ENCODE results near the gene OR9A2. TPM values are rescaled to one million over a fixed set of nuclear protein-coding genes. Genes with fewer than 3 reads are reported as not detected.

The OR9A2 gene
- total and polyA plus RNA-seq, 10 of the 15 experiments (the other 5 are each of a cell fraction or from before 2014, with no cell fraction given): not detected

- Histone ChIP-seq H4K20me1 (ENCODE audit: control insufficient read depth, insufficient read depth) (no peaks in the 10 kb centered on the region), H3K9ac (ENCODE audit: control insufficient read depth, insufficient read depth, low read length) (no peak overlapping the region), H3K79me2 (ENCODE audit: control insufficient read depth, insufficient read depth, low read length) (no peaks in the 10 kb centered on the region), H2AFZ (ENCODE audit: control insufficient read depth, low read depth, low read length) (no peak overlapping the region), H3K27me3 (replicated peaks in 1 of 2; ENCODE audit: control insufficient read depth in 2 of 2, insufficient read depth in 2 of 2, low read length in 1 of 2) (no peaks in the 10 kb centered on the region), H3K4me3 (no peak overlapping the region), H3K4me2 (ENCODE audit: control insufficient read depth, insufficient read depth) (no peak overlapping the region), H3K36me3 (ENCODE audit: control insufficient read depth in 2 of 2, insufficient read depth in 2 of 2, low read length in 1 of 2) (no peaks in the 10 kb centered on the region), H3K4me1 (ENCODE audit: control insufficient read depth, insufficient read depth, low read length) (no peaks in the 10 kb centered on the region), H3K9me3 (replicated peaks; ENCODE audit: control insufficient read depth, insufficient read depth, low read length) (no peaks in the 10 kb centered on the region), H3K27ac (ENCODE audit: control insufficient read depth, insufficient read depth) (no peak overlapping the region)
- no peak for FAIRE-seq
- peak; percentile 15; the same call in 2 of the 3 replicates for ATAC-seq
- 61% methylated on average over 3 of the region's 3 CpGs for WGBS (ENCODE audit: insufficient coverage, insufficient replicate concordance, low lambda C conversion rate, missing lambda C conversion rate)
- BruUV-seq (replicated peaks): no TSS peak
- POLR2A ChIA-PET: no interaction called here
- RAD21 ChIA-PET (ENCODE audit: unreplicated experiment): interaction anchor here (1.1 kb wide), 1 partner anchor 173 kb away, joined by 3 read pairs; no protein-coding TSS in a partner anchor
- TF ChIP-seq KLF5 (IDR thresholded peaks at IDR 0.05; ENCODE audit: partially characterized antibody) (no peak), NFYB (IDR thresholded peaks at IDR 0.05; ENCODE audit: insufficient read depth, low read depth, low read length) (no peak)
- intact Hi-C loops (cut with micrococcal nuclease; ENCODE audit: unreplicated experiment): no loop called here
- SMC1A ChIA-PET (ENCODE audit: uncharacterized antibody, unreplicated experiment): interaction anchor here (1.0 kb wide), 1 partner anchor 10 kb away, joined by 3 read pairs; the partner anchor contains the start of gene OR6V1
- no peak for DNase-seq (ENCODE audit: low read depth, low spot score)
- CTCF ChIA-PET: interaction anchor here (1.2 to 1.5 kb wide), 5 partner anchors 11 to 173 kb away, joined by 3 to 7 read pairs (median 5); no protein-coding TSS in a partner anchor
- in situ Hi-C loops (cut with MboI): no loop called here
Observed at GRCh38 chr7:143042159-143042789, 15.3 kb upstream of the OR9A2 start.

DNA sequence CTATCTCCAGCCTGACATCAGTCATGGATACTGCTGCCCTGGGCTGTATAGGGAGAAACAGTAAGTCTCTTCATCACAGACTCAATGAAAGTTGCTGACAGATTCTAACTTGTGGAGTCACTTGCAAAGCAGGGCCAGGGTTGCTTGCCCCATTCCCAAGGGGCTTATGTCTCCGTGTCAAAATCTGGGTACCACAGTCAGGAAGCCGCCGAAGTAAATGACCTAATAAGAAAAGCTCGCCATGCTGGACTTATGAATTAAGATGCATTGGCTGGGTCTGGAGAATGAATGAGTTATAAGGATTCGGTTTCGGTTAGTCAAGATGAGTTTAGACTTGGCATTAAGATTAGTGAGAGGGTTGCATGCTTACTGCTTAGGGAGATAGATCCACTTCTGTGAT is 14.4 kb upstream of the OR9A2 start:
- CTCF ChIA-PET: no interaction called here

More for the DNA sequence above, 14.4 kb upstream of the OR9A2 start:
- Histone ChIP-seq H3K9ac (ENCODE audit: control insufficient read depth, insufficient read depth, low read length) (no peak overlapping the region), H3K9me3 (replicated peaks; ENCODE audit: control insufficient read depth, insufficient read depth, low read length) (no peaks in the 10 kb centered on the region), H3K79me2 (ENCODE audit: control insufficient read depth, insufficient read depth, low read length) (no peaks in the 10 kb centered on the region), H3K4me3 (no peak overlapping the region), H2AFZ (ENCODE audit: control insufficient read depth, low read depth, low read length) (no peak overlapping the region), H3K4me1 (ENCODE audit: control insufficient read depth, insufficient read depth, low read length) (no peaks in the 10 kb centered on the region), H3K27me3 (replicated peaks in 1 of 2; ENCODE audit: control insufficient read depth in 2 of 2, insufficient read depth in 2 of 2, low read length in 1 of 2) (no peaks in the 10 kb centered on the region), H3K27ac (ENCODE audit: control insufficient read depth, insufficient read depth) (no peak overlapping the region), H4K20me1 (ENCODE audit: control insufficient read depth, insufficient read depth) (no peaks in the 10 kb centered on the region), H3K4me2 (ENCODE audit: control insufficient read depth, insufficient read depth) (no peak overlapping the region), H3K36me3 (ENCODE audit: control insufficient read depth in 2 of 2, insufficient read depth in 2 of 2, low read length in 1 of 2) (no peaks in the 10 kb centered on the region)
- FAIRE-seq (no peak), ATAC-seq (no peak), DNase-seq (ENCODE audit: low read depth, low spot score) (no peak)
- in situ Hi-C loops (cut with MboI) (no loop called here), intact Hi-C loops (cut with micrococcal nuclease; ENCODE audit: unreplicated experiment) (no loop called here)
- 41% methylated on average over 6 of the region's 6 CpGs for WGBS (ENCODE audit: insufficient coverage, insufficient replicate concordance, low lambda C conversion rate, missing lambda C conversion rate)
- no peak for TF ChIP-seq TCF12 (IDR thresholded peaks at IDR 0.05; ENCODE audit: low read depth, low read length)
- TF ChIP-seq, protein P1, sequence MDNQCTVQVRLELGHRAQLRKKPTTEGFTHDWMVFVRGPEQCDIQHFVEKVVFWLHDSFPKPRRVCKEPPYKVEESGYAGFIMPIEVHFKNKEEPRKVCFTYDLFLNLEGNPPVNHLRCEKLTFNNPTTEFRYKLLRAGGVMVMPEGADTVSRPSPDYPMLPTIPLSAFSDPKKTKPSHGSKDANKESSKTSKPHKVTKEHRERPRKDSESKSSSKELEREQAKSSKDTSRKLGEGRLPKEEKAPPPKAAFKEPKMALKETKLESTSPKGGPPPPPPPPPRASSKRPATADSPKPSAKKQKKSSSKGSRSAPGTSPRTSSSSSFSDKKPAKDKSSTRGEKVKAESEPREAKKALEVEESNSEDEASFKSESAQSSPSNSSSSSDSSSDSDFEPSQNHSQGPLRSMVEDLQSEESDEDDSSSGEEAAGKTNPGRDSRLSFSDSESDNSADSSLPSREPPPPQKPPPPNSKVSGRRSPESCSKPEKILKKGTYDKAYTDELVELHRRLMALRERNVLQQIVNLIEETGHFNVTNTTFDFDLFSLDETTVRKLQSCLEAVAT (IDR thresholded peaks at IDR 0.05): no peak
- ChIA-PET SMC1A (ENCODE audit: uncharacterized antibody, unreplicated experiment) (interaction anchor here (1.0 kb wide), 1 partner anchor 11 kb away, joined by 3 read pairs; the partner anchor contains the start of gene OR6V1), POLR2A (no interaction called here), RAD21 (ENCODE audit: unreplicated experiment) (no interaction called here)
- no TSS peak for BruUV-seq (replicated peaks)
